SK-N-MC (cell line): ENCODE results near the gene RGPD3.
"Not testable (repeated sequence)": the region's sequence is repeated elsewhere in the genome, so short reads cannot be mapped to it uniquely, and the experiment has no call there.

ENCODE experiments used
- EZH2 ChIP-seq: fragments of 200-600 bp; sonication (generic); IDR thresholded peaks from one replicate; pipeline ENCODE4 v1.6.1; 2017; ENCODE audit warnings: antibody characterized with exemption
- POLR2AphosphoS5 ChIP-seq: IDR thresholded peaks from 2 replicates; pipeline ENCODE4 v1.6.1; 2012; ENCODE audit warnings: mild to moderate bottlenecking, low read depth, low read length, borderline replicate concordance

DNA sequence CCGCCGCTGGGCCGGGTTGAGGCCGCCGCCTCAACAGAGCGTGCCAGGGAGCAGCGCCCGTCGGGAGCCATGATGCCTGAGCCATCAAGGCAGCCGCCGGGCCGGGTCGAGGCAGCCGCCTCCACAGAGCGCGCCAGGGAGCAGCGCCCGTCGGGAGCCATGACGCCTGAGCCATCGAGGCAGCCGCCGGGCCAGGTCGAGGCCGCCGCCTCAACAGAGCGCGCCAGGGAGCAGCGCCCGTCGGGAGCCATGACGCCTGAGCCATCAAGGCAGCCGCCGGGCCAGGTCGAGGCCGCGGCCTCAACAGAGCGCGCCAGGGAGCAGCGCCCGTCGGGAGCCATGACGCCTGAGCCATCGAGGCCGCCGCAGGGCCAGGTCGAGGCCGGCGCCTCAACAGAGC, 697 bp downstream of the RGPD3 start:
- not testable (repeated sequence) for TF ChIP-seq POLR2AphosphoS5, EZH2
